HG02798 (cell line): ENCODE results near the gene TRIM4.
"Not testable (repeated sequence)": the region's sequence is repeated elsewhere in the genome, so short reads cannot be mapped to it uniquely, and the experiment has no call there.

Experiments used
- ATAC-seq: cut with Tn5 transposase; IDR thresholded peaks from one replicate; pipeline ENCODE4 v1.9.1; 2021; ENCODE audit warnings: mild to moderate bottlenecking; ENCODE audit not compliant: unreplicated experiment, poor library complexity

The TRIM4 gene

DNA sequence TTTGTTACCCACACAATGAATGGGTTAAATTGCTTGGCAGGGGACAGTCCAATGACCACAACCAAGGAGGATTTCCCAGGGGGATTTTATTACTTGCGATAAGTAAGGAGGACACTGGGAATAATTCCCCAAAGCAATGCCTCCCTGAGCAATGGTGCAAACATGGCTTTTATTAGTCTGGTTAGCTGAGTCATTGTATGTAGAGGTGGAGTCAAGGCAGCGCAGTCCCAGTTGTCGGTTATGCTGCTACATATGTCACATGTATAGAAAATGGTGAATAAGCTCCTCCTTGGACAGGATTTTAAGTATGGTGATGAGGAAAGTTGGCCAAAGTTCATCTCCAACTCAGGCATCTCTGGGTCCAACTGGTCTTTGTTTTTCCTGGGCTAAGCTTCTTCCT is 3.9 kb upstream of the TRIM4 start:
- no peak for ATAC-seq

DNA sequence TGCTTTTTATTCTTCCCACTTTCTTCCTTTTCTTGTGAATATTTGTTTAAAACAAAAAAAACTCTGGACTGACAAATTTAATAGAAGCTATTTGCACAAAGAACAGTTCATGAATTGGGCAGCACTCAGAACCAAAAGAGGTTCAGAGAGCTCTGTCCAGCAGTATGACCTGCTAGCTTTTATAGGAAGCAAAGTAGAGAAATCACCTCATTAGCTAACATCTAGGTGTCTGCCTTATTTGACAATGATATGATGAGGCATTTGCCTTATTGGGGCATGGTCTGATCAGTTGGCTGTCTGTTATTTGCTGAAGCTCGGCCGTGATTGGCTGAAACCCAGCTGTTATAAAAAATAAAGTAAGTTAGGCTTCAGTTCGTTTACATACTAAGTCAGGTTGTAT is 819 bp upstream of the TRIM4 start:
- ATAC-seq: no peak

DNA sequence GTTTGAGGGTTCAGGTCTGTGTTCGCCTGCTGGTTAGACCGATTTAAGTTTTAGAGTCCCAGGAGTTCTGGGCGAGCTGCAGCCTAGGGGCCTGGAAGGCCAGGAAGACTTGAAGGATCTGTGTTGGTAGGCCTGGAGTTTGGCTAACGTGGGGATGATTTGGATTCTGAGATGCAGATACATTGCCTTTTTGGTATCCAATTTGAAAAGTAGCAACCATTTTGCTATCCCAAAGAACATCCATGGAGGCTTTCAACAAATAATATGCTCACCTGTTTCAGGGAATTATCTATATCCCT is 433 bp upstream of the TRIM4 start:
- no peak for ATAC-seq

DNA sequence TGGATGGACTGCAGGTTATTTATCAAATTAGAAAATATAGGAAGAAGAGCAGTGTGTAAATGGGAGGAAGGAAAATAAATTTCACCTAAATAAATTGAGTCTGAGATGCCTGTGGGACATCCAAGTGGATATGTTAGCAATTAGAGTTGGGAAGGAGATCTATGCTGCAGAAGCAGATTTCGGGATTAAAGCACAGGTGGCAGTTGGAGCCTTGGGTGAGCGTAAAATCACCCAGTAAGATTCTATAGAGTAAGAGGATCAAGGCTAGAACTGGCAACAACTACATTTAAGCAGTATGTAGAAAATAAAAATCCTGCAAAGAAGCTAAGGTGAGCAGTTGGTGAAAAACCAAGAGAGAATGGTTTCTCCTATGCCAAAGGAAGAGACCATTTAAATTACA is 8.4 kb downstream of the TRIM4 start:
- ATAC-seq: no peak

DNA sequence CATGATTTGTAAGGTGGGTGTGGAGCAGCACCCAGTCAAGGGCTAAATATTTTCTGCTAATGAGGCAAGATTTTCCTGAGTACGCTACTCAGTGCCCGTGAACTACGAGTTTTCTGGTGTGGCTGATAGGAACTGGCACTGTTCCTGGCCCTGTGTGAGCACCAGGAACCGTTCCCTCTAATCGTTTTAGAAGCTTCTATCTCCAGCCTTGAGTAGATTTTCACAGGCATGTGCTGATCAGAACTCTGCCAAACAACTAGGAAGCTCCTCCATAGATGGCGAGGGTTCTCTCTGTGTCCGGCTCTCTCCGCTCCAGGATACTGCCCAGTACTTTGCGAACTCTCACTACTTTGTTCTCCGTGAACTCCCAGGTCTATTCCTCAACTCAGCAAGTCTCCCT is 17.7 kb downstream of the TRIM4 start:
- ATAC-seq: no peak

DNA sequence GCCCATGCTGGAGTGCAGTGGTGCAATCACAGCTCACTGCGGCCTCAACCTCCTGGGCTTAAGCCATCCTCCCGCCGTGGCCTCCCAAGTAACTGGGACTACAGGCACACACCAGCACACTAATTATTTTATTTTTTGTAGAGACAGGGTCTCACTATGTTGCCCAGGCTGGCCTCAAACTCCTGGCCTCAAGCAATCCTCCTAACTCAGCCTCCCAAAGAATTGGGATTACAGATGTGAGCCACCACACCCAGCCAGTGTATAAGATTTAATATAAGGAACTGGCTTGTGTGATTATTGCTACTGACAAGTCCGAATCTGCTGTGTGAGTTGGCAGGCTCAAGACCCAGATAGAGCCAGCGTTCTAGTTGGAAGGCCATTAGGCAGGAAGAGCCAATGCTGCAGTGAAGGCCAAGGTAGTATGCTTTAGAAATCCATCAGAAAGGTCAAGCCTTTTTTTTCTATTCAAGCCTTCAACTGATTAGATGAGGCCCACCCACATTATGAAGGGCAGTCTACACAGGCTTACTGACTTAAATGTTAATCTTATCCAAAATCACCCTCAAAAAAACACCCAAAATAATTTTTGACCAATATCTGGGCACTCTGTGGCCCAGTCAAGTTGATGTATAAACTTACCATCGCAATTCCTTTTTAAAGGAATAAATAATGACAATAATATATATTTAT is 19.4 kb downstream of the TRIM4 start:
- ATAC-seq: no peak

DNA sequence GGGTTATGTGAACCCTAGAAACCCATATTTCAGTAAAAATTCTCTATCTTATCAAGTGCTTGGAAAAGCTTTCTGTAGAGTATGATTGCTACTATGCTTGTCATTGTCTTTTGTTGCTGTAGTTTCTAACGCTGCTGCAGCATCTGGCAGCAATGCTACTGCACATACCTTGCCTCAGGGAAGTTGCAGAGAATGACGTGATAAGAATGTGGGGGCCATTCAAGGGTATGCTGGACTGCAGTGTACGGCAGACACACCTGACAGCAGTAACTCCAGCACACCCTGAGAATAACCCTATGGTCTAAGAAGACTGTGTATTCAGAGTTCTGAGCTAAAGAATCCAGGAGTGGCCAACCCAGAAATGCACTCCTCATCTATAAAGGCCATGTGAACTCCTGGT is 20.5 kb downstream of the TRIM4 start:
- no peak for ATAC-seq

DNA sequence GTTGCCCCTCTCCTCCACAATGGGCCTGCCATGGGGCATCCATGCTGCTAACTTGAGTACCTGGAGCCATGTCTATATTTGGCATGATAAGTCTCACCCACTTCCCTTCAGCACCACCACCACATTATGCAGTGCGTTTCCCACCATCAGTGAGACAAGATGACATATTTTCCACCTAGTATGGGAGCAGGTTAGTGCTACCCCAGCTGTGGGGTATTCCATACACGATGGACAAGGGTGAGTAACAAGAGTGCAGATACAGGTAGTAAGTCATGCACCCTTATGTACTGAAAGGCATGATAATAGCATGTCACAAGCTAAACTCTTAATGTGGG is 21.3 kb downstream of the TRIM4 start:
- no peak for ATAC-seq

DNA sequence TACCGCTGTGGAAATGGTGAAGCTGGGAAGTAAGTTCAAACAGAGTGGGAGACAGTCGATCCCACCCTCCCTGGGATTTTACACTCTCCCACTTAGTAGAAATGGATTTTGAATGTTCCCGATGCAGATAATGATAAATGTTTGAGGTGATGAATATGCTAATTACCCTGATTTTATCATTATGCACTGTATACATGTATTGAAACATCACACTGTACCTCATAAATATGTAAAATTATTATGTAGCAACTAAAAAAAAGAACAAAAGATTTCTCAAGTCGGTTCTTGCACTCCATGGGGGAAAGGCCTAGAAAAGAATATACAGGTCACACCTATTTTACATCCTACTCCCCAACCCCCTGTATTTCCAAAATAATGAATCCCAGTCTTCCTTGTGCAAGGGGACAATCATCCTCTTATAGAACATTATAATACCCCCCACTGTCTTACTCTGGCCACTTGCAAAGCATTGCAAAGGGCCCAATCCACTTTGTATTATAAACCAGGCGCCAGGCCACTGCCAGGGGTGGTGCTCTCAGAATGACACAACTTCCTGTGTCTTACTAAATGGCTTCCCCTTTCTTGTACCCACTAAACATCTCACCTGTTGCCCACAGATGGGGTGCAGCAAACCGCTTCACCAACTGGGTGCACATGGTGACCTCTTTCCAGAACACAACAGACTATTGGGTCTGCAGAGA is 21.9 kb downstream of the TRIM4 start:
- no peak for ATAC-seq

DNA sequence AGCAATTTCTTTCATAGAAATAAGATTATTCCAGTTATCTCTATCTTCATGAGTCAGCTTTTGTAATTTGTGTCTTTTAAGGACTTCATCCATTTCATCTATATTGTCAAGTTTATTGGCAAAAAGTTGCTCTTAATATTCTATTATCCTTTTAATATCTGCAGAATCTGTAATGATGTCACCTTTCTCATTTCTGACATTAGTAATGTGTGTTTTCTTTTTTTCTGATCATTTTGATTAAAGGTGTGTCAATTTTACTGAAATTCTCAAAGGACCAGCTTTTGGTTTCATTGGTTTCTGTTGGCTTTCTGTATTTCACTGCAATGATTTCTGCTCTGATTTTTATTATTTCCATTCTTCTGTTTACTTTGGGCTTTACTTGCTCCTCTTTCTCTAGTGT is 24.6 kb downstream of the TRIM4 start:
- ATAC-seq: no peak

DNA sequence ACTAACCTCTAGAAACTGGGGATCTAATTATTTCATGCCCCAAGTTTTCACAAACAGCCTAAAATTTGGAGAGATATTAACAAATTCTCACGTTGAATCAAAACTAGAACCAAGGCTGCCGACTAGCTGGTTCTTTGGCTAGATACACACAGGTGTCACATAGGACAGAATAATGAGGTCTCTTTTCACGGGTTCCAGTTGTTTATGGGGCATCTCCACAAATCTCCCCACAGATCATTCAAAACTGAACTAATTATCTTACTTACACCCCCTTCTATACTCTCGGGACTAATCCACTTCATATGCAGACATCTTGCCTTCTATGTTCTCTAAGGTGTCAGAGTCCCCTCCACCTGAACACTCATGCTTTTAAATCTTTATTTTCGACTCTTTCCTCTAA is 26.1 kb downstream of the TRIM4 start:
- ATAC-seq: no peak

DNA sequence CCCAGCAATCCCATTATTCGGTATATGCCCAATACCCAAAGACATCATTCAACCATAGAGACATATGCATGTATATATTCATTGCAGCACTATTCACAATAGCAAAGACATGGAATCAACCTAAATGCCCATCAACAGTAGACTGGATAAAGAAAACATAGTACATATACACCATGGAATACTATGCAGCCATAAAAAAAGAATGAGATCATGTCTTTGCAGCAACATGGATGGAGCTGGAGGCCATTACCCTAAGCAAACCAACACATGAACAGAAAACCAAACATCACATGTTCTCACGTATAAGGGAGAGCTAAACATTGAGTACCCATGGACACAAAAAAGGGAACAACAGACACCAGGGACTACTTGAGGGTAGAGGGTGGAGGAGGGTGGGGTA is 29.0 kb downstream of the TRIM4 start:
- ATAC-seq: not testable (repeated sequence)

DNA sequence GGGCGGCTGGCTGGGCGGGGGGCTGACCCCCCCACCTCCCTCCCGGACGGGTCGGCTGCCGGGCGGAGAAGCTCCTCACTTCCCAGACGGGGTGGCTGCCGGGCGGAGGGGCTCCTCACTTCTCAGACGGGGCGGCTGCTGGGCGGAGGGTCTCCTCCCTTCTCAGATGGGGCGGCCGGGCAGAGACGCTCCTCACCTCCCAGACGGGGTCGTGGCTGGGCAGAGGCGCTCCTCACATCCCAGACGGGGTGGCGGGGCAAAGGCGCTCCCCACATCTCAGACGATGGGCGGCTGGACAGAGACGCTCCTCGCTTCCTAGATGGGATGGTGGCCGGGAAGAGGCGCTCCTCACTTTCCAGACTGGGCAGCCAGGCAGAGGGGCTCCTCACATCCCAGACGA is 31.0 kb downstream of the TRIM4 start:
- ATAC-seq: not testable (repeated sequence)

DNA sequence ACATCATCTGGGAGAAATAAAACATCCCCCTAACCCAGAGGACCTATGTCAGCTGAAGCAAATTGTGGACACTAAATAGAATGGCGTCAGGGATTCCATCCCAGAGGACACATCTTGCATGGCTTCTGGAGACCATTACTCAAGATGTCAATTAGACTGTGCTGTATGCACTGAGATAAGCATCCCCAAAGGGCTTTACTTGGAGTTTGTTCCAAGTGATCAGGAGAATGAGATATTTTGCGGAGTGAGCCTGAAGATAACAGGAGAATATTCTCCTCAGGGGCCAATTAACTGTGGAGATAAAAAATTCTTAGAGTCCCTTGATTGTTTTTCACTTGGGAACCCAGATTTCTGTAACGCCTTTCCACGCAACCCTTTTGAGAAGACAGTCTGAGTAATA is 38.0 kb downstream of the TRIM4 start:
- no peak for ATAC-seq

DNA sequence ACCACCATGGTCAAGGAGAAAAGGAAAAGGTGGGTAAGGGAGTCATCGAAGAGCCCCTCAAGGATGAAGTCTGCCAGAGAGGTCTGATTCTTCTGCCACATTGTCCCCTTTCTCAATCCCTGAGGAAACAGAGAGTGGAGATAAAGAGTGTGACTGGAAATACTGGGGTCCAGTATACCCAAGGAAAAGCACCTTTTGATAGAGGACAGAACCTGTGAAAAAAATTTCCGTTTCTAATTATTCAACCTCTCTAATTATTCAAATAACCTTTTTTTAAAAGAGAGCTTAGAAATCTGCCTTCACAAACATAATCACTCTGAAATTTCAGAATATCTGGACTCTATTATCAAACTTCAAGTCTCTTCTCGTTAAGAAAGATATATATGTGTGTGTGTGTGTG is 42.4 kb downstream of the TRIM4 start, which contains the start of gene OR2AE1:
TSS of gene OR2AE1 (minus strand) at position 101 of the 400 bp plus-strand sequence. CDS start at position 101, 0 bp downstream.
- no peak for ATAC-seq

DNA sequence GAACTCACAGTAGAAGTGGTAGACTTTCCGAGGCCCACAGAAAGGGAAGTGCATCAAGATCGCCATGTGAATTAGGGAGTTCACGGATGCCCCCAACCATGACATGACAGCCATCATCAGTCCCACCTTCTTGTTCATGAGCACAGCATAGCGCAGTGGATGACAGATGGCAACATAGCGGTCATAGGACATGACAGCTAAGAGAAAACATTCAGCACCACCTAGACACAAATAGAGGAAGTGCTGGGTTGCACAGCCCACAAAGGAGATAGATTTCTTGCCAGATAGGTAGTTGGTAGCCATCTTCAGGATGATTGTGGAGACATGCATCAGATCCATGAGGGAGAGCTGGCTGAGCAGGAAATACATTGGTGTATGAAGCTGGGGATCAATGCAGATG is 42.8 kb downstream of the TRIM4 start:
- no peak for ATAC-seq

DNA sequence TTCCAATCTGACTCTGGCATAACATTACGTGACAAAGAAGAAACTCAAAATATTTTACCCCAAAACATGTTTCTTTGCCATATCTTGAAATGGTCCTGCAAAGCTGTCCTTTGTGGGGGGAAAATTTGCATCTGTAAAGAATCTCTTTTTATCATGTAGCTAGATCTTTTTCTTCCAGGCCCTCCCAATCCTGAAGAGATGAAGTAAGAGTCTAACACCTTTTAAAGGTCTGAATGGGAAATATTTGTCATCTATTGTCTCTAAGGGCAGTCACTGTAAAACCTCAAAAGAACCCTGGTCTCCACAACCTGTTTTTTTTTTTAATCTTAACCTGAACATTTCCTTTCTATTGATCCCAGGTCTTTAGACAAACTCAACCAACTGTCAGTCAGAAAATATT is 51.1 kb downstream of the TRIM4 start:
- no peak for ATAC-seq

DNA sequence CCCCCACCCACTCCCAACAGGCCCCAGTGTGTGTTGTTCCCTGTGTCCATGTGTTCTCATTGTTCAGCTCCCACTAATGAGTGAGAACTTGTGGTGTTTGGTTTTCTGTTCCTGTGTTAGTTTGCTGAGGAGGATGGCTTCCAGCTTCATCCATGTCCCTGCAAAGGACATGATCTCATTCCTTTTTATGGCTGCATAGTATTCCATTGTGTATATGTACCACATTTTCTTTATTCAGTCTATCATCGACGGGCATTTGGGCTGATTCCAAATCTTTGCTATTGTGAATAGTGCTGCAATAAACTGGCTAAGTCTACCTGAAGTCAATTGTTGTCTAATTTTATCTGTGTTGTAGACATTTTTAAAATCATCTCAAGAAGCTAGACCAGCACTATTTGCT is 51.9 kb downstream of the TRIM4 start:
- ATAC-seq: not testable (repeated sequence)

DNA sequence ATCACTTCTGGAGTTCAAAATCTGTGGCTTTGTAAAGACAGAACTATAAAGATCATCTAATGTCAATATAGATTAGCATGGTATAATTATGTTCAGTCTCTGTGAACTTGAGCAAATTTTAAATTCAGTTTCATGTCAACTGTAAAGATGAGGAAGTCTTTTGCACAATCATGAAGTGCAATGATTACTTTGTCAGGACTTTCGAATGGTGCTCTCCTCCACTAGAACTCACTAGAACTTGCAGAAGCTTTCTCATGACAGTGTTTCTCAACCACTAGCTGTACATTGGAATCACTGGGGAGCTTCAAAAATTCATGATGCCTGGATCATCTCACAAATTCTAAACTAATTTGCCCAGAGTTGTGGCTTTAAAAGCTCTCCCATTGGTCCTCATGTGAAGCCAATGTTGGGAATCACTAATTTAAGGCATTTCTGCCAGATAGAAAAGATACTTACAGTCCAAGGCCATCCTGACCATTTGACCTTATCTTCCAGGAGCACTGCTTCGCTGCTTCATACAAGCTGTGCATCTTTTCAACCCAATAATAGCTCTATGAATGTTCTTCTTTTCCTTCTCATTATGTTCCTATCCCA is 55.4 kb downstream of the TRIM4 start:
- ATAC-seq: no peak

DNA sequence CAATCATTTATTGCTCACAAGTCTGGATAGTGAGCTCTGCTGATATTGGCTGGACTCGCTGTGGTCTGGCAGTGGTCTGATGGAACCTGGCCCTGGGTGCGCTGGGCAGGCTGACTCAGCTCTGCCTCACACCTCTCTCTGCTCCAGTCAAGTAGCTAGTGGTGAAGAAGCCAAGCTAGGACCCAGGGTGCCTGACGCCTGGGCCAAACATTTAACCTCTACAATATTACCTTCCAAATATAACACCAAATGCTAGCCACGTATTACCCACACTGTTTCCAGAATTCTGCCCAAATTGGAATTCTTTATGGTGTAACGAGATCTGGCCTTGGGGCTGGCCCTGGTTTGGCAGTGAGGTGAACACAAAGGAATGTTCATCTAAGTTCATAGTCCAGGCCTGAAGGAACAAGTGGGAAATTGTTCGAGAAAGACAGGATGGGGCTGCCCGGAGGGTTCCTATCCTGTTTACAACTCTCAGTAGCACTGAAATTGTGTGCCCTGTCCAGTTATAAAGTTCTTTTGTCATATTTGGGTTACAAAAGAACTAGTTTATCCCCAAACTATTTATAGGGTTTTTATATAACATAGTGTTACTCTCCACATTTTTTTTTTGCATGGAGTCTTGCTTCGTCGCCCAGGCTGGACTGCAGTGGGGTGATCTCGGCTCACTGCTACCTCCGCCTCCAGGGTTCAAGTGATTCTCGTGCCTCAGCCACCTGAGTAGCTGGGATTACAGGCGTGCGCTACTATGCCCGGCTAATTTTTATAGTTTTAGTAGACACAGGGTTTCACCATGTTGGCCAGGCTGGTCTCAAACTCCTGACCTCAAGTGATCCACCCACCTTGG is 58.8 kb downstream of the TRIM4 start:
- no peak for ATAC-seq

DNA sequence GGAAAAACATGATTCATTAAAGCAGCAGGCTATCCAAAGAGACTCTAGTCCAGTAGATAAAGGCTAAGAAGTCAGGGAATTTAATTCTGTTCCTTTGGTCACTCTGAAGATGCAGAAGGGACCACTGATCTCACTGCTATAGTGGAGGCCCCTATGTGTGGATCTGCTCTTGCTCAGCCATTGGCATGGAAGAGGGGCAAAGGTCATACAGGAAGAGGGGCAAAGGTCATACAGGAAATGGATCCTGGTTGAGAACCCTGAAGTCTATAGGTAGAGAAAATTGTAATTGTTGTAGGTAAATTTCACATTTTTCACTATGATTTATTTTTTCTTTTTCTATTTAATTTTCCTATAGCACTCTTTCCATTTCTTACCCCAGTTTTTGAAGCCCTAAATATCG is 64.1 kb downstream of the TRIM4 start:
- no peak for ATAC-seq
